Measurements from ENCODE around the gene OVCH2. TPM values are rescaled to one million over a fixed set of nuclear protein-coding genes. Genes with fewer than 3 reads are reported as not detected.
A peak's percentile ranks its signal among the peaks of the same experiment; 100 is the strongest.

OVCH2 gene
- total RNA-seq, 1 donor from 2014 or later, result not detected

GRCh38 chr11:7673724-7674434 lies 32.4 kb downstream of the OVCH2 start:
- no peak for DNase-seq (ENCODE audit: low read depth)
- H3K4me3 ChIP-seq (ENCODE audit: low read depth, low read length), result peak overlapping the region; percentile 44
- peaks cover 7% of the 10 kb centered on the region for H3K27me3 ChIP-seq (ENCODE audit: control insufficient read depth, insufficient read depth, low read length)
- H3K36me3 ChIP-seq (ENCODE audit: control insufficient read depth, insufficient read depth, low read length), result no peaks in the 10 kb centered on the region
- no peak for TF ChIP-seq CTCF (IDR thresholded peaks at IDR 0.05; ENCODE audit: insufficient read depth, low read length, poor library complexity, severe bottlenecking)

GRCh38 chr11:7672960-7673723 lies 33.1 kb downstream of the OVCH2 start, which contains the start of gene CYB5R2:
TSS of gene CYB5R2 (minus strand) at chr11:7673500. CDS start at chr11:7672825, 675 bp downstream.
- no peaks in the 10 kb centered on the region for H3K36me3 ChIP-seq (ENCODE audit: control insufficient read depth, insufficient read depth, low read length)
- DNase-seq (ENCODE audit: low read depth), result no peak
- H3K27me3 ChIP-seq (ENCODE audit: control insufficient read depth, insufficient read depth, low read length), result peaks cover 7% of the 10 kb centered on the region
- TF ChIP-seq CTCF (IDR thresholded peaks at IDR 0.05; ENCODE audit: insufficient read depth, low read length, poor library complexity, severe bottlenecking), result no peak
- peak within 1 kb of the TSS; percentile 44 for H3K4me3 ChIP-seq (ENCODE audit: low read depth, low read length)

- Histone ChIP-seq H3K27me3 (ENCODE audit: control insufficient read depth, insufficient read depth, low read length) (peaks cover 7% of the 10 kb centered on the region), H3K36me3 (ENCODE audit: control insufficient read depth, insufficient read depth, low read length) (no peaks in the 10 kb centered on the region), H3K4me3 (ENCODE audit: low read depth, low read length) (no peak overlapping the region)
- TF ChIP-seq CTCF (IDR thresholded peaks at IDR 0.05; ENCODE audit: insufficient read depth, low read length, poor library complexity, severe bottlenecking), result no peak
- no peak for DNase-seq (ENCODE audit: low read depth)
Observed at GRCh38 chr11:7672276-7672959, 33.9 kb downstream of the OVCH2 start.

- no peak for DNase-seq (ENCODE audit: low read depth)
- peaks cover 7% of the 10 kb centered on the region for H3K27me3 ChIP-seq (ENCODE audit: control insufficient read depth, insufficient read depth, low read length)
- H3K4me3 ChIP-seq (ENCODE audit: low read depth, low read length), result no peak overlapping the region
- no peaks in the 10 kb centered on the region for H3K36me3 ChIP-seq (ENCODE audit: control insufficient read depth, insufficient read depth, low read length)
- no peak for TF ChIP-seq CTCF (IDR thresholded peaks at IDR 0.05; ENCODE audit: insufficient read depth, low read length, poor library complexity, severe bottlenecking)
Observed at GRCh38 chr11:7671347-7672215, 34.7 kb downstream of the OVCH2 start.

GRCh38 chr11:7670641-7671040 lies 35.6 kb downstream of the OVCH2 start:
- no peak for DNase-seq (ENCODE audit: low read depth)
- Histone ChIP-seq H3K36me3 (ENCODE audit: control insufficient read depth, insufficient read depth, low read length) (no peaks in the 10 kb centered on the region), H3K27me3 (ENCODE audit: control insufficient read depth, insufficient read depth, low read length) (peaks cover 7% of the 10 kb centered on the region), H3K4me3 (ENCODE audit: low read depth, low read length) (no peak overlapping the region)
- TF ChIP-seq CTCF (IDR thresholded peaks at IDR 0.05; ENCODE audit: insufficient read depth, low read length, poor library complexity, severe bottlenecking), result no peak
